A549 (cell line): Measurements from ENCODE around the gene SOX6. TPM values are rescaled to one million over a fixed set of nuclear protein-coding genes. Genes with fewer than 3 reads are reported as not detected.
"Not testable (repeated sequence)": the region's sequence is repeated elsewhere in the genome, so short reads cannot be mapped to it uniquely, and the experiment has no call there.

Experiments
- ATAC-seq, 2 experiments: fragments of 200-7000 bp in 1 of 2; fragments of >200 bp in 1 of 2; cut with Nextera tagmentation in 1 of 2; cut with Tn5 transposase in 1 of 2; 3 replicates each; pipeline versions ENCODE4 v1.8.0 to v1.9.1; 2018 to 2020; ENCODE audit warnings: mild to moderate bottlenecking in 1 of 2, moderate library complexity in 1 of 2
- CTCF ChIA-PET: fragments of 300-600 bp; sonication (Branson Sonifier 250); formaldehyde crosslinking; extraction: SDS; loops from one replicate; lab custom pipeline; 2021; ENCODE audit warnings: antibody characterized with exemption, inconsistent platforms; lab: Yijun Ruan, JAX
- POLR2A ChIA-PET: fragments of 350-600 bp; formaldehyde crosslinking; extraction: SDS; loops from one replicate; lab custom pipeline; 2021; ENCODE audit warnings: antibody characterized with exemption, inconsistent platforms; lab: Yijun Ruan, JAX
- DNase-seq, 2 experiments: peaks; one replicate each; pipeline versions ENCODE4 v3.0.0 to v3.0.0-alpha.2; 2011 to 2016; ENCODE audit warnings: low read depth in 1 of 2, low spot score in 1 of 2
- FAIRE-seq: peaks from 2 replicates; lab custom pipeline; 2011; peaks lifted over from hg19 to GRCh38; lab: Jason Lieb, UNC
- H3K27ac ChIP-seq, 2 experiments: fragments of >200 bp; sonication (Bioruptor Twin); formaldehyde crosslinking; 3 replicates each; pipeline ENCODE4 v1.5.1; 2016 to 2017
- H3K4me1 ChIP-seq: fragments of >200 bp; sonication (Bioruptor Twin); formaldehyde crosslinking; 3 replicates; pipeline ENCODE4 v1.6.1; 2016
- H3K4me2 ChIP-seq: fragments of >200 bp; sonication (Bioruptor Twin); formaldehyde crosslinking; 3 replicates; pipeline ENCODE4 v1.6.1; 2016
- H3K4me3 ChIP-seq: fragments of >200 bp; sonication (Bioruptor Twin); formaldehyde crosslinking; 3 replicates; pipeline ENCODE4 v1.5.1; 2016
- H3K9me3 ChIP-seq: fragments of >200 bp; sonication (Bioruptor Twin); formaldehyde crosslinking; 3 replicates; pipeline ENCODE4 v1.6.1; 2016
- CBX2 ChIP-seq: fragments of 200-600 bp; sonication (generic); IDR thresholded peaks from 2 replicates; pipeline ENCODE4 v1.6.1; 2016; ENCODE audit warnings: low read depth, mild to moderate bottlenecking, borderline replicate concordance
- EHMT2 ChIP-seq: fragments of 200-600 bp; sonication (generic); IDR thresholded peaks from 2 replicates; pipeline ENCODE4 v1.6.1; 2016; ENCODE audit warnings: antibody characterized with exemption, low read depth, mild to moderate bottlenecking, moderate library complexity
- FOXS1 ChIP-seq: fragments of 250-450 bp; sonication (Bioruptor Pico); IDR thresholded peaks from 2 replicates; pipeline ENCODE4 v1.5.0; 2020; ENCODE audit warnings: mild to moderate bottlenecking, moderate library complexity
- GATA3 ChIP-seq: IDR thresholded peaks from 2 replicates; pipeline ENCODE4 v1.6.1; 2012; ENCODE audit warnings: borderline replicate concordance
- HOXA7 ChIP-seq: fragments of 250-450 bp; sonication (Bioruptor Pico); IDR thresholded peaks from 2 replicates; pipeline ENCODE4 v1.5.0; 2020; ENCODE audit warnings: mild to moderate bottlenecking, moderate library complexity
- HOXB13 ChIP-seq: fragments of 250-450 bp; sonication (Bioruptor Pico); IDR thresholded peaks from 2 replicates; pipeline ENCODE4 v1.5.0; 2020; ENCODE audit warnings: low read depth, mild to moderate bottlenecking, moderate library complexity
- KDM5A ChIP-seq: fragments of 200-600 bp; sonication (generic); IDR thresholded peaks from 2 replicates; pipeline ENCODE4 v1.6.1; 2016; ENCODE audit warnings: antibody characterized with exemption, mild to moderate bottlenecking
- MAFK ChIP-seq: fragments of 450-650 bp; IDR thresholded peaks from 2 replicates; pipeline ENCODE4 v1.6.1; 2014; ENCODE audit not compliant: partially characterized antibody
- NR3C1 ChIP-seq: fragments of >200 bp; sonication (Bioruptor Twin); formaldehyde crosslinking; IDR thresholded peaks from 3 replicates; pipeline ENCODE4 v1.6.1; 2017
- POLR2AphosphoS2 ChIP-seq: conservative IDR thresholded peaks from 2 replicates; pipeline ENCODE4 v1.6.1; 2012; ENCODE audit warnings: low read length, improper control_type of control experiment, inconsistent platforms
- RAD21 ChIP-seq, 2 experiments: fragments of >200 bp in 1 of 2; sonication (Bioruptor Twin) in 1 of 2; formaldehyde crosslinking in 1 of 2; IDR thresholded peaks in 1 of 2; conservative IDR thresholded peaks in 1 of 2; 2 replicates in 1 of 2; 3 replicates in 1 of 2; pipeline ENCODE4 v1.6.1; 2012 to 2018; ENCODE audit warnings: inconsistent platforms in 1 of 2
- RARB ChIP-seq: fragments of 250-450 bp; sonication (Bioruptor Pico); IDR thresholded peaks from 2 replicates; pipeline ENCODE4 v1.8.0; 2021; ENCODE audit warnings: mild to moderate bottlenecking, moderate library complexity
- SREBF2 ChIP-seq: fragments of 450-650 bp; IDR thresholded peaks from 2 replicates; pipeline ENCODE4 v1.6.1; 2014; ENCODE audit warnings: mild to moderate bottlenecking, moderate library complexity
- ZSCAN20 ChIP-seq: fragments of 250-450 bp; sonication (Bioruptor Pico); IDR thresholded peaks from 2 replicates; pipeline ENCODE4 v1.8.0; 2022; ENCODE audit warnings: mild to moderate bottlenecking, moderate library complexity
- WGBS: methylation state at CpG from one replicate; pipeline ENCODE4 v1.1.6; 2017; ENCODE audit errors: missing lambda C conversion rate; 5-methylcytosine and 5-hydroxymethylcytosine counted together
- polyA plus RNA-seq, 4 experiments: library from polyadenylated mRNA; depleted of rRNA in 3 of 4; stranded (reverse); fragments of >200 nt; fragmentation: RNase III in 1 of 4; extraction: RNeasy Plus Mini Kit Qiagen cat#74134 plus additional on column Dnase treatment in 1 of 4; gene quantifications; 2 replicates in 3 of 4; 3 replicates in 1 of 4; pipeline ENCODE4 v1.2.3, GENCODE V29; 2011 to 2017
- TF ChIP-seq, protein P1 (sequence below): IDR thresholded peaks from 2 replicates; pipeline ENCODE4 v1.6.1; 2012
- TF ChIP-seq, protein P2 (sequence below): fragments of 150-350 bp; IDR thresholded peaks from 2 replicates; pipeline ENCODE4 v1.6.1; 2014; ENCODE audit warnings: low read depth, mild to moderate bottlenecking, low read length
- TF ChIP-seq, protein P3 (sequence below): fragments of 450-650 bp; IDR thresholded peaks from 2 replicates; pipeline ENCODE4 v1.6.1; 2014; ENCODE audit warnings: antibody characterized with exemption
- TF ChIP-seq, protein P4 (sequence below): fragments of 250-450 bp; sonication (Bioruptor Pico); IDR thresholded peaks from 2 replicates; pipeline ENCODE4 v1.5.0; 2021; ENCODE audit warnings: mild to moderate bottlenecking, moderate library complexity, borderline replicate concordance

The SOX6 gene
- polyA plus RNA-seq, 2 of the 4 experiments (the other 2 are of a cell fraction): 0.18 TPM; not detected in 1

DNA sequence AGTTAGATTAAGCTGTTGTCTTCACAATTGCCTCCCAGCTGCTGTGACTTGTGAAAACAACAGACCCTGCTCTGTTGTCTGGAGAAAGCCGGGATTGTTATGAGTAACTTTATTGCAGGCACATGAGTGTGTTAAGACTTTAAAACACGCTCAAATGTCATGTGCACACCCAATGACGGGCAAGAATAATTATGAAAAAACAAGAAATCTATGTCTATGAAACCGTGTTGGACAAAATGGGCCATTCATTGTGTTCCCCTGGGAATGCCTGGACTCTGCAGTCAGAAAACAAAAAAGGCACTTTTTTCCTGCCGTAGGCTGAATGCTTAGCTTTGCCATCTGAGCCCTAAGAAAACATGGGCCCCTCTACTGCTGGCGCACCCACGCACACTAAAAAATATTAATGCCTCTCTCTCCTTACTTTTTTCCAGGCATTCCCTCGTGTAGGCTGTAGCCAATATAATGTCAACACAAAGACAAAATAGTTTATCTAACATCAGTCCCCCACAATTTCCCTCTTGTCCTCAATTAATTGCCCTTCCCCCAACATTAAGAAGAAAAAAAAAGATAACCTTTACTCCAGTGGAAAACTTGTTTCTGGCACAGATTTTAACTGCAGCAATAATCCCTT is 207.9 kb downstream of the SOX6 start:
- TF ChIP-seq GATA3 (no peak), SREBF2 (no peak)
- H3K9me3 ChIP-seq: no peaks in the 10 kb centered on the region
- H3K4me1 ChIP-seq: 0 out of 3 replicates have a peak, but pooled peaks cover 4% of the 10 kb centered on the region
- H3K4me2 ChIP-seq: no peak overlapping the region
- no peak overlapping the region for H3K27ac ChIP-seq
- ChIA-PET POLR2A (no interaction called here), CTCF (no interaction called here)
- 82% methylated on average over 8 of the region's 8 CpGs for WGBS
- H3K4me3 ChIP-seq: no peak overlapping the region
- FAIRE-seq (no peak), ATAC-seq (no peak), DNase-seq (no peak)

DNA sequence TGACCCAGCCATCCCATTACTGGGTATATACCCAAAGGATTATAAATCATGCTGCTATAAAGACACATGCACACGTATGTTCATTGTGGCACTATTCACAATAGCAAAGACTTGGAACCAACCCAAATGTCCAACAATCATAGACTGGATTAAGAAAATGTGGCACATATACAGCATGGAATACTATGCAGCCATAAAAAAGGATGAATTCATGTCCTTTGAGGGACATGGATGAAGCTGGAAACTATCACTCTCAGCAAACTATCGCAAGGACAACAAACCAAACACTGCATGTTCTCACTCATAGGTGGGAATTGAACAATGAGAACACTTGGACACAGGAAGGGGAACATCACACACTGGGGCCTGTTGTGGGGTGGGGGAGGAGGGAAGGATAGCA is 209.4 kb downstream of the SOX6 start:
- H3K27ac ChIP-seq, DNase-seq, ATAC-seq, CTCF ChIA-PET, H3K4me3 ChIP-seq, H3K9me3 ChIP-seq, H3K4me1 ChIP-seq, FAIRE-seq, POLR2A ChIA-PET, H3K4me2 ChIP-seq: not testable (repeated sequence)
- WGBS: 63% methylated on average over 2 of the region's 2 CpGs

DNA sequence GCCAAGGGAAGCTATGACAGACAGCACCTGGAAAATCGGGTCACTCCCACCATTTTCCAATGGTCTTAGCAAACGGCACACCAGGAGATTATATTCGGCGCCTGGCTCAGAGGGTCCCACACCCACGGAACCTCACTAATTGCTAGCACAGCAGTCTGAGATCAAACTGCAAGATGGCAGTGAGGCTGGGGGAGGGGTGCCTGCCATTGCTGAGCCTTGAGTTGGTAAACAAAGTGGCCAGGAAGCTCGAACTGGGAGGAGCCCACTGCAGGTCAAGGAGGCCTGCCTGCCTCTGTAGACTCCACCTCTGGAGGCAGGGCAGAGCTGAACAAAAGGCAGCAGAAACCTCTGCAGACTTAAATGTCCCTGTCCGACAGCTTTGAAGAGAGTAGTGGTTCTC is 214.7 kb downstream of the SOX6 start:
- CTCF ChIA-PET: not testable (repeated sequence)

DNA sequence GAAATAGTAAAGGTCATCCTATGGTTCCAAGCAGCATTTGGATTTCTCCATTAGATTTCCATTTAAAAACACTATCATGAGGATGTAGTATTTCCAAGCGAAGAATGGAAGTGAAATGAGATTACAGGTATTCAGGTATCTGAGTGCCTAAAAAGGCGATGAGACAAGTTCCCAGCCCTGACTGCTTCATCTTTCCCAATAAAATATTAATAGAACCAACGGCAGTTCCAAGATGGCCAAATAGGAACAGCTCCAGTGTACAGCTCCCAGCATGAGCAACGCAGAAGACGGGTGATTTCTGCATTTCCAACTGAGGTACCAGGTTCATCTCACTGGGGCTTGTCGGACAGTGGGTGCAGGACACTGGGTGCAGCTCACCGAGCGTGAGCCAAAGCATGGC is 215.2 kb downstream of the SOX6 start:
- CTCF ChIA-PET, POLR2A ChIA-PET, H3K4me2 ChIP-seq, H3K4me1 ChIP-seq, H3K9me3 ChIP-seq, DNase-seq, FAIRE-seq, ATAC-seq, H3K27ac ChIP-seq, H3K4me3 ChIP-seq: not testable (repeated sequence)
- WGBS: 78% methylated on average over 8 of the region's 8 CpGs

More for the DNA sequence above, 214.7 kb downstream of the SOX6 start:
- FAIRE-seq, H3K4me3 ChIP-seq, ATAC-seq, H3K27ac ChIP-seq, H3K9me3 ChIP-seq, POLR2A ChIA-PET, DNase-seq, H3K4me2 ChIP-seq, H3K4me1 ChIP-seq: not testable (repeated sequence)
- 71% methylated on average over 6 of the region's 7 CpGs for WGBS

DNA sequence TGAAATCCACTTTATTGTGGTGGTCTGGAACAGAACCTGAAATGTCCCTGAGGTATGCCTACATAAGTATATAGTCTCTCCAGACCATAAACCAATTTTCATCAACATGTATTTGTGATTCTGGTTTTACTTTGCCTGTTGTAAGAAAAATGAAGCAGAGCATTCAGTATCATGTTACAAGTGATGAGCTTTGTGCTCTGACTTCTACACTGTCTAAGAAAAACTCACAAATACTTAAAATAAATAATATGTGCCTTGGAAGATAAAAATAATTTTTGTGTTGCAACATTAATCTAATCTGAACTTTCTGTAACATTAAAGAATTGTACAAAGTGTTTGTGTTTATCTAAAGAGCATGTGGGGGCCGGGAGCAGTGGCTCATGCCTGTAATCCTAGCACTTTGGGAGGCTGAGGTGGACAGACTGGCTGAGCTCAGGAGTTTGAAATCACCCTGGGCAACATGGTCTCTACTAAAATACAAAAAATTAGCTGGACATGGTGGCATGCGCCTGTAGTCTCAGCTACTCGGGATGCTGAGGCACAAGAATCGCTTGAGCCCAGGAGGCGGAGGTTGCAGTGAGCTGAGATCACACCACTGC is 219.5 kb downstream of the SOX6 start:
- Histone ChIP-seq H3K4me3 (no peak overlapping the region), H3K4me2 (no peak overlapping the region), H3K9me3 (no peaks in the 10 kb centered on the region), H3K27ac (no peak overlapping the region), H3K4me1 (no peaks in the 10 kb centered on the region)
- 77% methylated on average over 5 of the region's 5 CpGs for WGBS
- ATAC-seq: no peak
- FAIRE-seq: no peak
- no peak for DNase-seq
- ChIA-PET CTCF (interaction anchor here (0.8 kb wide), 1 partner anchor 21 kb away, joined by 3 read pairs; no protein-coding TSS in a partner anchor), POLR2A (no interaction called here)
- TF ChIP-seq POLR2AphosphoS2: no peak
- TF ChIP-seq ZSCAN20: no peak
- no peak for TF ChIP-seq RAD21 (conservative IDR thresholded peaks at IDR 0.05 in 1 of 2, IDR thresholded peaks at IDR 0.05 in 1 of 2)
- no peak for TF ChIP-seq EHMT2
- TF ChIP-seq NR3C1: no peak
- TF ChIP-seq, protein P1, sequence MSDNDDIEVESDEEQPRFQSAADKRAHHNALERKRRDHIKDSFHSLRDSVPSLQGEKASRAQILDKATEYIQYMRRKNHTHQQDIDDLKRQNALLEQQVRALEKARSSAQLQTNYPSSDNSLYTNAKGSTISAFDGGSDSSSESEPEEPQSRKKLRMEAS: no peak
- TF ChIP-seq, protein P2, sequence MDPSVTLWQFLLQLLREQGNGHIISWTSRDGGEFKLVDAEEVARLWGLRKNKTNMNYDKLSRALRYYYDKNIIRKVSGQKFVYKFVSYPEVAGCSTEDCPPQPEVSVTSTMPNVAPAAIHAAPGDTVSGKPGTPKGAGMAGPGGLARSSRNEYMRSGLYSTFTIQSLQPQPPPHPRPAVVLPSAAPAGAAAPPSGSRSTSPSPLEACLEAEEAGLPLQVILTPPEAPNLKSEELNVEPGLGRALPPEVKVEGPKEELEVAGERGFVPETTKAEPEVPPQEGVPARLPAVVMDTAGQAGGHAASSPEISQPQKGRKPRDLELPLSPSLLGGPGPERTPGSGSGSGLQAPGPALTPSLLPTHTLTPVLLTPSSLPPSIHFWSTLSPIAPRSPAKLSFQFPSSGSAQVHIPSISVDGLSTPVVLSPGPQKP: no peak
- no peak for TF ChIP-seq CBX2
- TF ChIP-seq, protein P3, sequence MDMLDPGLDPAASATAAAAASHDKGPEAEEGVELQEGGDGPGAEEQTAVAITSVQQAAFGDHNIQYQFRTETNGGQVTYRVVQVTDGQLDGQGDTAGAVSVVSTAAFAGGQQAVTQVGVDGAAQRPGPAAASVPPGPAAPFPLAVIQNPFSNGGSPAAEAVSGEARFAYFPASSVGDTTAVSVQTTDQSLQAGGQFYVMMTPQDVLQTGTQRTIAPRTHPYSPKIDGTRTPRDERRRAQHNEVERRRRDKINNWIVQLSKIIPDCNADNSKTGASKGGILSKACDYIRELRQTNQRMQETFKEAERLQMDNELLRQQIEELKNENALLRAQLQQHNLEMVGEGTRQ: no peak
- TF ChIP-seq FOXS1: no peak
- TF ChIP-seq GATA3: no peak
- TF ChIP-seq MAFK: no peak
- no peak for TF ChIP-seq RARB (CRISPR knock-in tag)
- TF ChIP-seq, protein P4, sequence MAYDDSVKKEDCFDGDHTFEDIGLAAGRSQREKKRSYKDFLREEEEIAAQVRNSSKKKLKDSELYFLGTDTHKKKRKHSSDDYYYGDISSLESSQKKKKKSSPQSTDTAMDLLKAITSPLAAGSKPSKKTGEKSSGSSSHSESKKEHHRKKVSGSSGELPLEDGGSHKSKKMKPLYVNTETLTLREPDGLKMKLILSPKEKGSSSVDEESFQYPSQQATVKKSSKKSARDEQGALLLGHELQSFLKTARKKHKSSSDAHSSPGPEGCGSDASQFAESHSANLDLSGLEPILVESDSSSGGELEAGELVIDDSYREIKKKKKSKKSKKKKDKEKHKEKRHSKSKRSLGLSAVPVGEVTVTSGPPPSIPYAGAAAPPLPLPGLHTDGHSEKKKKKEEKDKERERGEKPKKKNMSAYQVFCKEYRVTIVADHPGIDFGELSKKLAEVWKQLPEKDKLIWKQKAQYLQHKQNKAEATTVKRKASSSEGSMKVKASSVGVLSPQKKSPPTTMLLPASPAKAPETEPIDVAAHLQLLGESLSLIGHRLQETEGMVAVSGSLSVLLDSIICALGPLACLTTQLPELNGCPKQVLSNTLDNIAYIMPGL: no peak
- no peak for TF ChIP-seq HOXA7 (CRISPR knock-in tag)
- TF ChIP-seq SREBF2: no peak
- TF ChIP-seq KDM5A: no peak
- no peak for TF ChIP-seq HOXB13 (CRISPR knock-in tag)
